Measurements from ENCODE around the gene HERC3.

HERC3 gene

DNA sequence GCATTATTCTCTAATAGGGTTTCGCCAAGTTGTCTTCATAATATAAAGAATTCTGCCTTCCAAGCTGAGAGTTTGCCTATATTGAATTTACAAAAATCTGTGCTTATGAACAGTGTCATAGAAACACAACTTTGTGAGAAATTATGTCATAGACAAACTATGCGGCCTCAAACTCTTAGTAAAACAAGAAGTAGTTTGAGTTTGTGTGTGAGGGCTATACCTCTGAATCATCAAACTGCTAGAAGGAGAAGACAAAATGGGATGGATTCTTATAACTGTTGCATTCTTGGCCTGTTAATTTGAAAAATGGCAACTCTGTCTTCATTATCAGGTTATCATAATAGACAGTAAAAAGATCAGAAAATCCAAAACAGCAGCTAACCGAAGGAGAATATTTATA lies 151.4 kb downstream of the HERC3 start (continued):
- TF ChIP-seq CSRNP3 (CRISPR knock-in tag; IDR thresholded peaks at IDR 0.05): no peak
- TF ChIP-seq, protein P1, sequence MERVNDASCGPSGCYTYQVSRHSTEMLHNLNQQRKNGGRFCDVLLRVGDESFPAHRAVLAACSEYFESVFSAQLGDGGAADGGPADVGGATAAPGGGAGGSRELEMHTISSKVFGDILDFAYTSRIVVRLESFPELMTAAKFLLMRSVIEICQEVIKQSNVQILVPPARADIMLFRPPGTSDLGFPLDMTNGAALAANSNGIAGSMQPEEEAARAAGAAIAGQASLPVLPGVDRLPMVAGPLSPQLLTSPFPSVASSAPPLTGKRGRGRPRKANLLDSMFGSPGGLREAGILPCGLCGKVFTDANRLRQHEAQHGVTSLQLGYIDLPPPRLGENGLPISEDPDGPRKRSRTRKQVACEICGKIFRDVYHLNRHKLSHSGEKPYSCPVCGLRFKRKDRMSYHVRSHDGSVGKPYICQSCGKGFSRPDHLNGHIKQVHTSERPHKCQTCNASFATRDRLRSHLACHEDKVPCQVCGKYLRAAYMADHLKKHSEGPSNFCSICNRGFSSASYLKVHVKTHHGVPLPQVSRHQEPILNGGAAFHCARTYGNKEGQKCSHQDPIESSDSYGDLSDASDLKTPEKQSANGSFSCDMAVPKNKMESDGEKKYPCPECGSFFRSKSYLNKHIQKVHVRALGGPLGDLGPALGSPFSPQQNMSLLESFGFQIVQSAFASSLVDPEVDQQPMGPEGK (CRISPR knock-in tag; IDR thresholded peaks at IDR 0.05; ENCODE audit: borderline replicate concordance): no peak

GRCh38 chr4:88744609-88745008 lies 152.3 kb downstream of the HERC3 start:
- no peak for TF ChIP-seq PPARA (CRISPR knock-in tag; IDR thresholded peaks at IDR 0.05; ENCODE audit: borderline replicate concordance)
- TF ChIP-seq TOX (CRISPR knock-in tag; IDR thresholded peaks at IDR 0.05; ENCODE audit: borderline replicate concordance): no peak
- TF ChIP-seq ARNTL (CRISPR knock-in tag; IDR thresholded peaks at IDR 0.05; ENCODE audit: borderline replicate concordance, low read depth): no peak
- TF ChIP-seq ZNF8 (CRISPR knock-in tag; IDR thresholded peaks at IDR 0.05): no peak
- no peak for TF ChIP-seq ISL1 (CRISPR knock-in tag; IDR thresholded peaks at IDR 0.05)
- no peak for TF ChIP-seq ZFP30 (CRISPR knock-in tag; IDR thresholded peaks at IDR 0.05)
- no peak for TF ChIP-seq ZNF565 (CRISPR knock-in tag; conservative IDR thresholded peaks at IDR 0.05; ENCODE audit: low read depth)
- no peak for TF ChIP-seq CSRNP3 (CRISPR knock-in tag; IDR thresholded peaks at IDR 0.05)
- no peak for ATAC-seq

DNA sequence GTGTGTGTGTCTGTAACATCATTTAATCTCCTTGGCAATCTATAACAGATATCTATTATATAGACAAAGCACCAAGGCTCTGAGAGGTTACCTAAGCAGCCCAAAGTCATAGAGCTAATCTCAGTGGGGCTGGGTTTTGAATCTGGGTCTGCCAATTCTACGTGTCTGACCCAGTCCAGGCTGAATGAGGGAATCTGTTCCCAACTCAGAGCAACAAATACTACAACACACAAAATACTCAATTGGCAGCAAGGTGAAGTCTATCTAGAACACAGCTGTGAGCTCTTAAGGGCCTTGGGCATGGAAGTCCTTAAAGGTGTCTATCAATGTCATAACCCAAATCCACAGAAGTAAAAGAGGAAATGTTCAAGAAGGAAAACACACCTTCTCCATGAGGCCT lies 152.9 kb downstream of the HERC3 start:
- no peak for ATAC-seq
- no peak for TF ChIP-seq OSR1 (CRISPR knock-in tag; IDR thresholded peaks at IDR 0.05)
- no peak for TF ChIP-seq BACH2 (CRISPR knock-in tag; IDR thresholded peaks at IDR 0.05; ENCODE audit: borderline replicate concordance)
- TF ChIP-seq CREB5 (CRISPR knock-in tag; IDR thresholded peaks at IDR 0.05; ENCODE audit: low read depth): no peak
- no peak for TF ChIP-seq RARB (CRISPR knock-in tag; IDR thresholded peaks at IDR 0.05)
- TF ChIP-seq ZFP30 (CRISPR knock-in tag; IDR thresholded peaks at IDR 0.05): no peak
- TF ChIP-seq, protein P2, sequence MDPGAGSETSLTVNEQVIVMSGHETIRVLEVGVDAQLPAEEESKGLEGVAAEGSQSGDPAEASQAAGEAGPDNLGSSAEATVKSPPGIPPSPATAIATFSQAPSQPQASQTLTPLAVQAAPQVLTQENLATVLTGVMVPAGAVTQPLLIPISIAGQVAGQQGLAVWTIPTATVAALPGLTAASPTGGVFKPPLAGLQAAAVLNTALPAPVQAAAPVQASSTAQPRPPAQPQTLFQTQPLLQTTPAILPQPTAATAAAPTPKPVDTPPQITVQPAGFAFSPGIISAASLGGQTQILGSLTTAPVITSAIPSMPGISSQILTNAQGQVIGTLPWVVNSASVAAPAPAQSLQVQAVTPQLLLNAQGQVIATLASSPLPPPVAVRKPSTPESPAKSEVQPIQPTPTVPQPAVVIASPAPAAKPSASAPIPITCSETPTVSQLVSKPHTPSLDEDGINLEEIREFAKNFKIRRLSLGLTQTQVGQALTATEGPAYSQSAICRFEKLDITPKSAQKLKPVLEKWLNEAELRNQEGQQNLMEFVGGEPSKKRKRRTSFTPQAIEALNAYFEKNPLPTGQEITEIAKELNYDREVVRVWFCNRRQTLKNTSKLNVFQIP (CRISPR knock-in tag; IDR thresholded peaks at IDR 0.05; ENCODE audit: borderline replicate concordance, low read depth): no peak
- TF ChIP-seq ARNTL (CRISPR knock-in tag; IDR thresholded peaks at IDR 0.05; ENCODE audit: borderline replicate concordance, low read depth): no peak
- TF ChIP-seq ZFP3 (CRISPR knock-in tag; IDR thresholded peaks at IDR 0.05): no peak
- no peak for TF ChIP-seq GLIS3 (CRISPR knock-in tag; IDR thresholded peaks at IDR 0.05)
- TF ChIP-seq CSRNP3 (CRISPR knock-in tag; IDR thresholded peaks at IDR 0.05): no peak
- TF ChIP-seq TOX (CRISPR knock-in tag; IDR thresholded peaks at IDR 0.05; ENCODE audit: borderline replicate concordance): no peak
- no peak for TF ChIP-seq SNAI2 (CRISPR knock-in tag; IDR thresholded peaks at IDR 0.05)
- TF ChIP-seq, protein P3, sequence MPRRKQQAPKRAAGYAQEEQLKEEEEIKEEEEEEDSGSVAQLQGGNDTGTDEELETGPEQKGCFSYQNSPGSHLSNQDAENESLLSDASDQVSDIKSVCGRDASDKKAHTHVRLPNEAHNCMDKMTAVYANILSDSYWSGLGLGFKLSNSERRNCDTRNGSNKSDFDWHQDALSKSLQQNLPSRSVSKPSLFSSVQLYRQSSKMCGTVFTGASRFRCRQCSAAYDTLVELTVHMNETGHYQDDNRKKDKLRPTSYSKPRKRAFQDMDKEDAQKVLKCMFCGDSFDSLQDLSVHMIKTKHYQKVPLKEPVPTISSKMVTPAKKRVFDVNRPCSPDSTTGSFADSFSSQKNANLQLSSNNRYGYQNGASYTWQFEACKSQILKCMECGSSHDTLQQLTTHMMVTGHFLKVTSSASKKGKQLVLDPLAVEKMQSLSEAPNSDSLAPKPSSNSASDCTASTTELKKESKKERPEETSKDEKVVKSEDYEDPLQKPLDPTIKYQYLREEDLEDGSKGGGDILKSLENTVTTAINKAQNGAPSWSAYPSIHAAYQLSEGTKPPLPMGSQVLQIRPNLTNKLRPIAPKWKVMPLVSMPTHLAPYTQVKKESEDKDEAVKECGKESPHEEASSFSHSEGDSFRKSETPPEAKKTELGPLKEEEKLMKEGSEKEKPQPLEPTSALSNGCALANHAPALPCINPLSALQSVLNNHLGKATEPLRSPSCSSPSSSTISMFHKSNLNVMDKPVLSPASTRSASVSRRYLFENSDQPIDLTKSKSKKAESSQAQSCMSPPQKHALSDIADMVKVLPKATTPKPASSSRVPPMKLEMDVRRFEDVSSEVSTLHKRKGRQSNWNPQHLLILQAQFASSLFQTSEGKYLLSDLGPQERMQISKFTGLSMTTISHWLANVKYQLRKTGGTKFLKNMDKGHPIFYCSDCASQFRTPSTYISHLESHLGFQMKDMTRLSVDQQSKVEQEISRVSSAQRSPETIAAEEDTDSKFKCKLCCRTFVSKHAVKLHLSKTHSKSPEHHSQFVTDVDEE (CRISPR knock-in tag; IDR thresholded peaks at IDR 0.05): no peak
- no peak for TF ChIP-seq TCF4 (CRISPR knock-in tag; IDR thresholded peaks at IDR 0.05; ENCODE audit: borderline replicate concordance)
- no peak for TF ChIP-seq CSDC2 (CRISPR knock-in tag; IDR thresholded peaks at IDR 0.05)
- TF ChIP-seq ESRRG (CRISPR knock-in tag; IDR thresholded peaks at IDR 0.05): no peak
- no peak for TF ChIP-seq ISL1 (CRISPR knock-in tag; IDR thresholded peaks at IDR 0.05)
- TF ChIP-seq ZNF70 (CRISPR knock-in tag; IDR thresholded peaks at IDR 0.05): no peak
- TF ChIP-seq, protein P1 (CRISPR knock-in tag; IDR thresholded peaks at IDR 0.05; ENCODE audit: borderline replicate concordance): no peak

All from SK-N-SH treated with all-trans-retinoic acid at 6 μM for 48 hours (cell line).